ENCODE results near the gene TEX101.

The TEX101 gene

GRCh38 chr19:43416951-43417623 lies 2.4 kb downstream of the TEX101 start:
- Histone ChIP-seq H3K9ac (ENCODE audit: insufficient read length) (no peak overlapping the region), H3K9me3 (ENCODE audit: low read depth, low read length) (no peaks in the 10 kb centered on the region), H3K4me3 (no peak overlapping the region), H3K36me3 (ENCODE audit: insufficient read depth, low read length) (no peaks in the 10 kb centered on the region), H3K27ac (no peak overlapping the region)
- no peak for DNase-seq (ENCODE audit: low read depth, low spot score)
- TF ChIP-seq POLR2AphosphoS5 (IDR thresholded peaks at IDR 0.05; ENCODE audit: borderline replicate concordance, low read depth, low read length) = no peak
- TF ChIP-seq EZH2 (IDR thresholded peaks at IDR 0.05) = no peak
- no peak for TF ChIP-seq FOXP2 (optimal IDR thresholded peaks at IDR 0.05; ENCODE audit: control extremely low read depth, extremely low read length, insufficient read depth)

- no peak for TF ChIP-seq EZH2 (IDR thresholded peaks at IDR 0.05)
- TF ChIP-seq FOXP2 (optimal IDR thresholded peaks at IDR 0.05; ENCODE audit: control extremely low read depth, extremely low read length, insufficient read depth) = no peak
- TF ChIP-seq POLR2AphosphoS5 (IDR thresholded peaks at IDR 0.05; ENCODE audit: borderline replicate concordance, low read depth, low read length) = no peak
- H3K9me3 ChIP-seq (ENCODE audit: low read depth, low read length) = no peaks in the 10 kb centered on the region
- H3K27ac ChIP-seq = no peak overlapping the region
- no peak overlapping the region for H3K4me3 ChIP-seq
- DNase-seq (ENCODE audit: low read depth, low spot score) = no peak
- H3K36me3 ChIP-seq (ENCODE audit: insufficient read depth, low read length) = no peaks in the 10 kb centered on the region
- no peak overlapping the region for H3K9ac ChIP-seq (ENCODE audit: insufficient read length)
Measured at GRCh38 chr19:43420954-43421353, 6.3 kb downstream of the TEX101 start.

DNA sequence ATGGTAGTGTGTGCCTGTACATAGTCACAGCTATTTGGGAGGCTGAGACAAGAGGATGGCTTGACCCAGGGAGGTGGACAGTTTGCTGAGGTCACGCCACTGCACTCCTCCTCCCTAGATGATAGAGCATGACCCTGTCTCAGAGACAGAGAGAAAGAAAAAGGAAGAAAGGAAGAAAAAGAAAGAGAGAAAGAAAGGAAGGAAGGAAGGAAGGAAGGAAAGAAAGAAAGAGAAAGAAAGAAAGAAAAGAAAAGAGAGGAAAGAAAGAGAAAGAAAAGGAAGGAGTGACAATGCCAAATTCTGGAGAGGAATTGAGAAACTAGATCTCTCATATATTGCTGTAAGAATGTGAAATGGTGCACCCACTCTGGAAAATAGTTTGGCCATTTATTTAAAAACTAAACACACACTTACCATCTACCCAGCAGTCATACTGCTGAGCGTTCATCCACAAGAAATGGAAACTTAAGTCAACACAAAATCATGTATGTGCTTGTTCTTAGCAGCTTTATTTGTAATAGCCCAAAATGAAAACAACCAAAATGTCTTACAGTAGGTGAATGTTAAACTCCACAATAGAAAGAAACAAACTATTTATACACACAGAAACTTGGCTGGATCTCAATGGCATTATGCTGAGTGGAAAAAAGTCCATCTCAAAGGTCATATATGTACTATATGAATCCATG lies 7.5 kb downstream of the TEX101 start:
- DNase-seq (ENCODE audit: low read depth, low spot score) = no peak
- H3K9me3 ChIP-seq (ENCODE audit: low read depth, low read length) = no peaks in the 10 kb centered on the region
- H3K36me3 ChIP-seq (ENCODE audit: insufficient read depth, low read length) = no peaks in the 10 kb centered on the region
- no peak overlapping the region for H3K4me3 ChIP-seq
- no peak for TF ChIP-seq EZH2 (IDR thresholded peaks at IDR 0.05)
- H3K9ac ChIP-seq (ENCODE audit: insufficient read length) = no peak overlapping the region
- no peak overlapping the region for H3K27ac ChIP-seq

GRCh38 chr19:43422689-43423066 lies 8.0 kb downstream of the TEX101 start:
- DNase-seq (ENCODE audit: low read depth, low spot score) = no peak
- Histone ChIP-seq H3K27ac (no peak overlapping the region), H3K4me3 (no peak overlapping the region), H3K36me3 (ENCODE audit: insufficient read depth, low read length) (no peaks in the 10 kb centered on the region), H3K9ac (ENCODE audit: insufficient read length) (no peak overlapping the region), H3K9me3 (ENCODE audit: low read depth, low read length) (no peaks in the 10 kb centered on the region)
- no peak for TF ChIP-seq EZH2 (IDR thresholded peaks at IDR 0.05)
- TF ChIP-seq FOXP2 (optimal IDR thresholded peaks at IDR 0.05; ENCODE audit: control extremely low read depth, extremely low read length, insufficient read depth) = no peak
- no peak for TF ChIP-seq POLR2AphosphoS5 (IDR thresholded peaks at IDR 0.05; ENCODE audit: borderline replicate concordance, low read depth, low read length)

- DNase-seq (ENCODE audit: low read depth, low spot score) = no peak
- Histone ChIP-seq H3K27ac (no peak overlapping the region), H3K36me3 (ENCODE audit: insufficient read depth, low read length) (no peaks in the 10 kb centered on the region), H3K9me3 (ENCODE audit: low read depth, low read length) (no peaks in the 10 kb centered on the region), H3K9ac (ENCODE audit: insufficient read length) (no peak overlapping the region), H3K4me3 (no peak overlapping the region)
- no peak for TF ChIP-seq EZH2 (IDR thresholded peaks at IDR 0.05)
- TF ChIP-seq FOXP2 (optimal IDR thresholded peaks at IDR 0.05; ENCODE audit: control extremely low read depth, extremely low read length, insufficient read depth) = no peak
- TF ChIP-seq POLR2AphosphoS5 (IDR thresholded peaks at IDR 0.05; ENCODE audit: borderline replicate concordance, low read depth, low read length) = no peak
Measured at GRCh38 chr19:43423779-43424178, 9.1 kb downstream of the TEX101 start.

GRCh38 chr19:43425567-43426392 lies 11.1 kb downstream of the TEX101 start:
- TF ChIP-seq POLR2AphosphoS5 (IDR thresholded peaks at IDR 0.05; ENCODE audit: borderline replicate concordance, low read depth, low read length) = no peak
- TF ChIP-seq EZH2 (IDR thresholded peaks at IDR 0.05) = no peak
- no peak for TF ChIP-seq FOXP2 (optimal IDR thresholded peaks at IDR 0.05; ENCODE audit: control extremely low read depth, extremely low read length, insufficient read depth)
- Histone ChIP-seq H3K4me3 (no peak overlapping the region), H3K27ac (no peak overlapping the region), H3K9ac (ENCODE audit: insufficient read length) (no peak overlapping the region), H3K36me3 (ENCODE audit: insufficient read depth, low read length) (no peaks in the 10 kb centered on the region), H3K9me3 (ENCODE audit: low read depth, low read length) (no peaks in the 10 kb centered on the region)
- no peak for DNase-seq (ENCODE audit: low read depth, low spot score)

GRCh38 chr19:43429395-43429794 lies 14.7 kb downstream of the TEX101 start:
- no peak for DNase-seq (ENCODE audit: low read depth, low spot score)
- no peaks in the 10 kb centered on the region for H3K36me3 ChIP-seq (ENCODE audit: insufficient read depth, low read length)

GRCh38 chr19:43430142-43430710 lies 15.5 kb downstream of the TEX101 start:
- no peaks in the 10 kb centered on the region for H3K36me3 ChIP-seq (ENCODE audit: insufficient read depth, low read length)

More at GRCh38 chr19:43429395-43429794, 14.7 kb downstream of the TEX101 start:
- Histone ChIP-seq H3K4me3 (no peak overlapping the region), H3K9ac (ENCODE audit: insufficient read length) (no peak overlapping the region), H3K9me3 (ENCODE audit: low read depth, low read length) (no peaks in the 10 kb centered on the region), H3K27ac (no peak overlapping the region)
- TF ChIP-seq FOXP2 (optimal IDR thresholded peaks at IDR 0.05; ENCODE audit: control extremely low read depth, extremely low read length, insufficient read depth) (no peak), EZH2 (IDR thresholded peaks at IDR 0.05) (no peak), POLR2AphosphoS5 (IDR thresholded peaks at IDR 0.05; ENCODE audit: borderline replicate concordance, low read depth, low read length) (no peak)

More at GRCh38 chr19:43430142-43430710, 15.5 kb downstream of the TEX101 start:
- TF ChIP-seq EZH2 (IDR thresholded peaks at IDR 0.05) = no peak
- TF ChIP-seq POLR2AphosphoS5 (IDR thresholded peaks at IDR 0.05; ENCODE audit: borderline replicate concordance, low read depth, low read length) = no peak
- TF ChIP-seq FOXP2 (optimal IDR thresholded peaks at IDR 0.05; ENCODE audit: control extremely low read depth, extremely low read length, insufficient read depth) = no peak
- Histone ChIP-seq H3K9me3 (ENCODE audit: low read depth, low read length) (no peaks in the 10 kb centered on the region), H3K27ac (no peak overlapping the region), H3K4me3 (no peak overlapping the region), H3K9ac (ENCODE audit: insufficient read length) (no peak overlapping the region)
- DNase-seq (ENCODE audit: low read depth, low spot score) = no peak

Measured in SK-N-MC (cell line).